Measurements from ENCODE around the gene SDHAF1.

DNA sequence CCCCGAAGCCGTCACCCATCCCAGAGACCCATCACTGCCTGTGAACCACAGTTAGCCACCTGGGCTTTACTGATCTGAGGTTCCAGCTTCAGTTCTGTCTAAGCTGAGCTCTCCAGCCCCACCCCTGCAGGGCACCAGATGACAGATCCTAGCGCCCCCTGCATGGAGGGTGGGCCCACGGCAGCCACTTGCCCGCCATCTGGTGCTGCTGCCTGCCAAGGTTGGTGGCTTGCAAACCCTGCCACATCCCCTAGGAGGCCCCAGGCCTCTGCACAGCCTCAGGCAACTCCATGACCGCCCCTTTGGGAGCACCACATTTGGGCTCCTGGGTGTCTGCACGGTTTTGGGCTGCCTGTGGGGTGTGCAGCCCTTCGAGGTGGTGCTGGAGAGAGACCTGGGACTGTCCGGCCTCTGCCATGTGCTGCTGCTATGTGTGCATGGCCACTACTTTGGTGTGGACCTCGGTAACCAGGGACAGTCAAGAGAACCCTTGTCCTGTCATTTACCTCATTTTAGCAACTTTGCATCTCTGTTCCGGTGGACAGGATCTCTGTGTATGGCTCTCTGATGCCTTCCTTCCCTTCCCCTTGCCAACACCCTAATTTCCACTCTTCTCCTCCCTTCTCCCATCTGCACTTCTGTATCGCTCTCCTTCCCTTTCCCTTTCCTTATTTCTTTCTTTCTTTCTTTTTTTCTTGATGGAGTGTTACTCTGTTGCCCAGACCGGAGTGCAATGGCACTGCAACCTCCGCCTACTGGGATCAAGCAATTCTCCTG, 17.4 kb upstream of the SDHAF1 start:
- no peak for TF ChIP-seq POLR2A (IDR thresholded peaks at IDR 0.05)
- TF ChIP-seq, protein P1, sequence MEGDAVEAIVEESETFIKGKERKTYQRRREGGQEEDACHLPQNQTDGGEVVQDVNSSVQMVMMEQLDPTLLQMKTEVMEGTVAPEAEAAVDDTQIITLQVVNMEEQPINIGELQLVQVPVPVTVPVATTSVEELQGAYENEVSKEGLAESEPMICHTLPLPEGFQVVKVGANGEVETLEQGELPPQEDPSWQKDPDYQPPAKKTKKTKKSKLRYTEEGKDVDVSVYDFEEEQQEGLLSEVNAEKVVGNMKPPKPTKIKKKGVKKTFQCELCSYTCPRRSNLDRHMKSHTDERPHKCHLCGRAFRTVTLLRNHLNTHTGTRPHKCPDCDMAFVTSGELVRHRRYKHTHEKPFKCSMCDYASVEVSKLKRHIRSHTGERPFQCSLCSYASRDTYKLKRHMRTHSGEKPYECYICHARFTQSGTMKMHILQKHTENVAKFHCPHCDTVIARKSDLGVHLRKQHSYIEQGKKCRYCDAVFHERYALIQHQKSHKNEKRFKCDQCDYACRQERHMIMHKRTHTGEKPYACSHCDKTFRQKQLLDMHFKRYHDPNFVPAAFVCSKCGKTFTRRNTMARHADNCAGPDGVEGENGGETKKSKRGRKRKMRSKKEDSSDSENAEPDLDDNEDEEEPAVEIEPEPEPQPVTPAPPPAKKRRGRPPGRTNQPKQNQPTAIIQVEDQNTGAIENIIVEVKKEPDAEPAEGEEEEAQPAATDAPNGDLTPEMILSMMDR (IDR thresholded peaks at IDR 0.05 in 4 of 5, conservative IDR thresholded peaks at IDR 0.05 in 1 of 5) = no peak

Data from gastrocnemius medialis (tissue), 4 donors.